OCI-M1 (cell line): ENCODE measurements around the gene COMMD9.
"Not testable (repeated sequence)": the region's sequence is repeated elsewhere in the genome, so short reads cannot be mapped to it uniquely, and the experiment has no call there.

Experiments used
- DNase-seq: peaks from one replicate; lab custom pipeline; 2025; lab: John Stamatoyannopoulos, UW

COMMD9 gene

GRCh38 chr11:36289226-36289852, at the start of gene COMMD9:
Gene COMMD9, minus strand, starts transcription at chr11:36289424. Its CDS starts 12 bp downstream, at chr11:36289412.
- peak; percentile 94 for DNase-seq

DNA sequence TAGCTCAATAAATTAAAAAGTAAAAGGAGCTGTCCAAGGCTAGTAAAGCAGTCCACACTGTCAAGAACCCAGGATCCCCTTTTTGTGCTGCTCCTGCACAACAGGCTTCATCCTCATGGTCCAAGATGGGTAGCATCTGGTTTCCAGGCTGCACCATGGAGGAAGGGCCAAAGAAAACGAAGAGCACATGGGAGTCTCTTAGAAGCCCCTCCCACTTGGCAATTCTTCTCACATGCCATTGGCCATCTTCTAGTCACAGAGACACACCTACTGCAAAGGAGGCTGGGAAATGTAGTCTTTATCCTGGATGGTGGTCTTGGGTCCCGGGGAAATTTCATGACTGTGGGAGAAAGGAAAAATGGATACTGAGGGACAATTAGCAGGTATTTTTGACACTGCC, 44.7 kb upstream of the COMMD9 start:
- peak; percentile 5 for DNase-seq

DNA sequence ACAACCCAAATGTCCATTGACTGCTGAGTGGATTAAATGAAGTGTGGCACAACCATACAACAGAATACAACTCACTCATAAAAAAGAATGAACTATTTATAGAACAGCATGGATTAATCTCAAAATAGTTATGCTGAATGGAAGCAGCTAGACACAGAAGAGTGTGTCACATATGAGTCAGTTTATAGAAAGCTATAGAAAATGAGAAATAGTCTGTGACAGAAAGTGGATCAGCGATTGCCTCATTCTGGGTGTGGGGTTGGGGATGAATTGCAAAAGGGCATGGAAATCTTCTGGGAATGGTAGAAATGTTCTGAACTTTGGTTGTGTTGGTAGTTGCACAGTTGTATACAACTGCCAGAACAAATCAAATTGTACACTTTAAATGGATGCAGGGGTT, 44.2 kb upstream of the COMMD9 start:
- no peak for DNase-seq

DNA sequence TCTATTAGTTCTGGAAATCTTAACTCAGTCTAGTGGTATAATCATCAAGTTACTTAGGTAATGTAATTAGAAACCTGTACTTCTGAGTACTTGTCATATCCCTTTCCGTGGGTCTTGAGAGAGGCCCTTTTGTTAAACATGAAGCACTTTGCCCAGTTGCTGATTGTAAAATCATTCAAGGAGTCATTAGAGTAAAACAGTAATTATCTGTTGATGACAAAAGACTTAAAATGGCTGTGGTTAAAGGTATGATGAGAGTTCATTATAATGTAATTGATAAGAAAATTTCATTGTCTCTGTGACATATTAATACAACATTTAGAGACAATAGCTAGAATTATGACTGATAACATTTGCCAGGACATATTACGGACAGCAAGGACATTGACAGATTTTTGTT, 41.2 kb upstream of the COMMD9 start:
- DNase-seq, result no peak

DNA sequence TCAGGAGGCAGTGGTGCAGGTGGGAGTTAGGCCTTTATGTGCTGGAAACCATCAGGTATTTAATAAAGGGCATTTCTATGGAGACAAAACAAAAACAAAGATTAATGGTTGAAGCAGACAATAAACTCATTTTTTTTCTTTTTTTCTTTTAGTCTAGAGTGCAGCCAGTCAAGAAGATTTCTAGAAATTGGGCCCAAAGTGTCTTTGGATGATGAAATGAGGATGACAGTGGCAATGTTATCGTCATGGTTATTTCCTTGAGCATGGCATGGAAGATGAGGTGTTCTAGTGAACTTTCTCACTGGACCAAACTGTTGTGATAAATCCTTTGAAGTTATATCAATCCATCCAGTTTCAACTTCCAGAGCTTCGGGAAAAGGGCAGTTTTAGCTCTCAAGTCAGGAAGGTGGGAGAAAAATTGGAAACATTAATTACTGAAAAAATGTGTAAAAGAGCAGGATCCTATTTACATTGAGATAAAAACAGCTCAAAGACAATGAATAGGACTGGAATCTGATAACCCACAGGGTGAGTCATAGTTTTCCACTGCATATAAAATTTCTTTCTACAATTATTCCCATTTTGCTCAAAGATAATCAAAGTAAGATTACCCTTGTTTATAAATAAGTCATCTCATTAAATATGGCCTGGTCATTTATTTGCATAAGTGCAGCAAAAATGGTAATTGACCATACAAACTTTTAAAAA, 39.9 kb upstream of the COMMD9 start:
- no peak for DNase-seq

DNA sequence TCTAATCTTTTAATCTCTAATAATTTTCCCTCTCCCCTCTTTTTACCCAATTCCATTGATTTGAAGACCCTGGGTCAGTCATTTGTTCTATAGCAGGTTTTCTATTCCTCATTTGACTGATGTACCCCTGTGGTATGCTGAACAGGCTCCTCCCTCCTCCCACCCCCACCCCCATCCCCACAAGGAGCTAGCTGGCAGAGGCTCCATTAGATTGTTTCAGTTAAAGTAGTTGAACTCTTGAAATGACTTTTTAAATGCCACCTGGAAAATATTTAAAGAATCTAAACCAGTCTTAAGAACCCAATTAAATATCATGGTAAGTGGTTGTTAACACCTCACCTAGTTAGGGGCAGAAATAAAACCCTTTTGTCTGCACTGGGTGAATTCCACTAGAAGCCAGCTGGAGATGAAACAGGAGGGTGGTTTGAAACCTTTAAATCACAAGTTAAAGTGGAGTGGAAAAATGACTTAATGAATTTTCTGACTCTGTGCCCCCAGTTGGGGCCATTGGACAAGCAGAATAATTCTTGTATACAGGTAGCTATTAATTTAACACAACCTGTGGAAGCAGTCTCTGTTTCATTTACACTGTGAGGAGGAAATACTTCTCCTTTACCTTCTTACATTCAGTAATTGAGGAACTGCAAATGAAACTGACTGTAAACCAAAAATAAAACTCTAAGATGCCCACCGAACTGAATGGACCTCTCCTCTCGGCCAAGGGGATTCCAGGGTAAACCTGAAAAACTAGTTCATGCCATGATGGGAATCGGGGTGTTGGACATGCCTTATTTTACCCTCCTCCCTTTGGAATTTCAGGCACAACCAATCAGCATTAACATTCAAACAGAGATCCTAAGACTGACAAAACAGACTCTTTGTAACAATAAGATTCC, 37.5 kb upstream of the COMMD9 start:
- DNase-seq, result no peak

DNA sequence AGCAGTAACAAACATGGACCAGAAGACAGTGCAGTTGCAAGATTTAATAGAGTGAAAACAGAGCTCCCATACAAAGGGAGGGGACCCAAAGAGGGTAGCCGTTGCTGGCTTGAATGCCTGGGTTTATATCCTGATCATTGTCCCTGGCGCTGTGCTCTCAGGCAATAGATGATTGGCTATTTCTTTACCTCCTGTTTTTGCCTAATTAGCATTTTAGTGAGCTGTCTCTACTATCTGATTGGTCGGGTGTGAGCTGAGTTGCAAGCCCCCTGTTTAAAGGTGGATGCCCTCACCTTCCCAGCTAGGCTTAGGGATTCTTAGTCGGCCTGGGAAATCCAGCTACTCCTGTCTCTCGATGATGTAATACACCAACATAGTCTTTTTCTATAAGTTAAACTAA, 36.2 kb upstream of the COMMD9 start:
- not testable (repeated sequence) for DNase-seq

GRCh38 chr11:36324956-36325355, 35.7 kb upstream of the COMMD9 start:
- not testable (repeated sequence) for DNase-seq

GRCh38 chr11:36317992-36318391, 28.8 kb upstream of the COMMD9 start:
- no peak for DNase-seq

GRCh38 chr11:36316049-36316448, 26.8 kb upstream of the COMMD9 start:
- no peak for DNase-seq

DNA sequence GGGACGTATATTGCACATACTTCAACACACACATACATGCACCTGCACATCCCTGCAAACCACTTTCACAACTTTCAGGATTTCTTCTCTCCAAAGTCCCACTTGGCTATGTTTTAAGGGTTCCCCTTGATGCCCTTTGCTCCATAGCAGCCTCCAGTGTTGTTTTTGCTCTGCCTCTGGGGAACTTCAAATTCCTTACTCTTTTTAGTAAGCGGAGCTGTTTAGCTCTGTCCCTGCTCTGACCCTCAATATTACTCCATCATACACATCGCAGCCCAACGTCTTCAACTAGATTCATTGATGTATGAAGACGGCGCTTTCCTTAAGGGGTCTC, 25.2 kb upstream of the COMMD9 start:
- DNase-seq, result no peak

DNA sequence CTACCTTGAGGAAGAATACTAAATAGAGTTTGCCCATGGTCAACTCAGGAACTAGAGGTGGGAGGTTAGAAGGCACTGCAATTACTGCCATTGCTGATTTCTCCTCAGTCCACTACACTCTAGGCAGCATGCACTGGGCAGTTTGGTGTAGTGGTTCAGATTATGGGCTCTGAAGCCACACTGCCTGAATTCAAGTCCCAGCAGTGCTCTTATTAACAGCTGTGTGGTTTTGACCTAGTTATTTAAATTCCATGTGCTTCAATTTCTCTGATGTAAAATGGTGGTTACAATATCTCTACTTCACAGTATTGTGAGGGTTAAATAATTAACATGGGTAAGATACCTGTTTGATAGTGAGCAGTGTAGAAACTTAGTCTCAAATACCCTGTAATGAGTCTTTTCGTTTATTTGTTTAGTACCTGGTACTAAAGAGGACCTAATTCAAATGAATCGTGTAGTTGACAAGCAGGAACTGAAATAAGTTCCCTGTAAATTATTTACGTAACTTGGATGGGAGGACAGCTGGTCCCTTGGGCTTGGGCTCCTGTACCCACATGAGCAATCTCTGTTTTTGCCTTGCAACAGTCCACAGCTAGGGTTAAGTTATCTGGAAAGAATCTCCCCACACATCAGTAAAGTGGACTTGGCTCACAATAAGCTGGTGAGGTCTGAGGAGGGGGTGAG, 24.7 kb upstream of the COMMD9 start:
- no peak for DNase-seq

- DNase-seq, result no peak
Measured at GRCh38 chr11:36312611-36313472, 23.6 kb upstream of the COMMD9 start.

GRCh38 chr11:36311926-36312595, 22.8 kb upstream of the COMMD9 start:
- no peak for DNase-seq

GRCh38 chr11:36309779-36310178, 20.6 kb upstream of the COMMD9 start:
- no peak for DNase-seq

- no peak for DNase-seq
Measured at GRCh38 chr11:36308577-36308976, 19.4 kb upstream of the COMMD9 start.

DNA sequence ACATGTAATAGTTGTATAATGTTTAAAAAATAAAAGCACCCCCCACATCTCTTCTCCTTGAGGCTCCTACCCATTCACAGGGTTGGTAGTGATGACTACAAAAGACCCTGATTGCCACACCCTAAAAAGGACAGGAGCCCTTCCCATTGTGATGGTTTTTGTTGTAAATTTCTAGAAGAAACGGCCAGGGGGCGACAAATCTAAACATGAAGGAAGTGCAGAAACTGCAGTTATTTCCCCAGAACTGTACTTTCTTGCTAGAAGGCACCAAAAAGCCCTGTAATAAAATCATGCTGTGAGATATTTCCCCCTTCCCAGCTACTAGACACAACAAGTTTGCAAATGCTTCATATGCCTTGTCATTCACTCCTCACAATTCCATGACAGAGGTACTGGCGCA, 17.7 kb upstream of the COMMD9 start:
- DNase-seq, result peak; percentile 59

- DNase-seq, result no peak
Measured at GRCh38 chr11:36305047-36305446, 15.8 kb upstream of the COMMD9 start.

- DNase-seq, result no peak
Measured at GRCh38 chr11:36304351-36304750, 15.1 kb upstream of the COMMD9 start.

DNA sequence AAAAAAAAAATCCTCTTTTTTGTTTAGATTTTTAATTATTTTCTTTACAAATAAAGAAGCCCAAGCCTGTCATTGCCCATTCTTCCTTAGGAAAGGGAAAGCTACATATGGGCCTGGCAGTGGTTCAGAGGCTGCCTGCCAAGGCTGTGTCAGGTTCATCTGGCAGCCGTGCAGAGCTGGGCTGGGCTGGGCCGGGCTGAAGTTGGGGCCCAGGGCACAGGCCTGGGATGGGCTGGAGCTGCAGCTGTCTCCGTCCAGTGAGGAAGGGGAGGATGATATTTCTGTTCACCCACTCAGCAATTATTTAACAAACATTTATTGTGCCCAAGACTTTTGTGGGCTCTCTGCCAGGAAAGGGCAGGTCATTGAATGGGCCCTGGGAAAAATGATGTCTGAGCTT, 11.4 kb upstream of the COMMD9 start:
- DNase-seq, result no peak
